MCF 10A (cell line): Measurements from ENCODE around the gene RAB3B. TPM values are rescaled to one million over a fixed set of nuclear protein-coding genes. Genes with fewer than 3 reads are reported as not detected.
A peak's percentile ranks its signal among the peaks of the same experiment; 100 is the strongest.

Experiments used
- BruUV-seq: library from RNA; stranded (reverse); fragments of 400-500 nt; replicated peaks from 2 replicates; lab custom pipeline; 2021; lab: Mats Ljungman, UMichigan
- CTCF ChIA-PET: fragments of 300-600 bp; sonication (Branson Sonifier 250); formaldehyde crosslinking; extraction: SDS; loops from one replicate; lab custom pipeline; 2021; ENCODE audit warnings: antibody characterized with exemption, inconsistent platforms; lab: Yijun Ruan, JAX
- POLR2A ChIA-PET: fragments of 300-600, 350-650 bp; sonication (Branson Sonifier 250); formaldehyde crosslinking; extraction: SDS; loops from one replicate; lab custom pipeline; 2020; ENCODE audit warnings: antibody characterized with exemption, inconsistent platforms; lab: Yijun Ruan, JAX
- DNase-seq: peaks from one replicate; pipeline ENCODE4 v3.0.0-alpha.2; 2018; ENCODE audit not compliant: unreplicated experiment
- H3K27ac Mint-ChIP-seq: one replicate; pipeline ENCODE4 v1.8.0; 2022; ENCODE audit warnings: mild to moderate bottlenecking, low read depth, mixed read lengths; ENCODE audit not compliant: unreplicated experiment
- H3K27me3 Mint-ChIP-seq: one replicate; pipeline ENCODE4 v1.8.0; 2022; ENCODE audit warnings: mixed read lengths; ENCODE audit not compliant: insufficient read depth, unreplicated experiment
- H3K36me3 Mint-ChIP-seq: one replicate; pipeline ENCODE4 v1.8.0; 2022; ENCODE audit warnings: mild to moderate bottlenecking, moderate library complexity, mixed read lengths; ENCODE audit not compliant: insufficient read depth, unreplicated experiment
- H3K4me1 Mint-ChIP-seq: one replicate; pipeline ENCODE4 v1.8.0; 2022; ENCODE audit warnings: mixed read lengths; ENCODE audit not compliant: insufficient read depth, unreplicated experiment
- H3K4me3 Mint-ChIP-seq: one replicate; pipeline ENCODE4 v1.8.0; 2022; ENCODE audit warnings: mild to moderate bottlenecking, moderate library complexity, mixed read lengths; ENCODE audit not compliant: unreplicated experiment
- H3K9me3 Mint-ChIP-seq: one replicate; pipeline ENCODE4 v1.8.0; 2022; ENCODE audit warnings: mixed read lengths; ENCODE audit not compliant: unreplicated experiment
- intact Hi-C: fragments of 100-400 bp; cut with micrococcal nuclease; formaldehyde crosslinking; loops from 2 replicates; pipeline ENCODE4 v1.14.1; 2022
- total RNA-seq: library from RNA; stranded (reverse); gene quantifications from 2 replicates; pipeline ENCODE4 v1.2.3, GENCODE V29; 2022
- TF ChIP-seq, protein P1 (sequence below): fragments of 200-600 bp; IDR thresholded peaks from one replicate; pipeline ENCODE4 v1.8.0; 2022; ENCODE audit warnings: antibody characterized with exemption, mild to moderate bottlenecking; ENCODE audit not compliant: unreplicated experiment

The RAB3B gene
- total RNA-seq, 1 experiment from 2014 or later: 0.05 TPM

DNA sequence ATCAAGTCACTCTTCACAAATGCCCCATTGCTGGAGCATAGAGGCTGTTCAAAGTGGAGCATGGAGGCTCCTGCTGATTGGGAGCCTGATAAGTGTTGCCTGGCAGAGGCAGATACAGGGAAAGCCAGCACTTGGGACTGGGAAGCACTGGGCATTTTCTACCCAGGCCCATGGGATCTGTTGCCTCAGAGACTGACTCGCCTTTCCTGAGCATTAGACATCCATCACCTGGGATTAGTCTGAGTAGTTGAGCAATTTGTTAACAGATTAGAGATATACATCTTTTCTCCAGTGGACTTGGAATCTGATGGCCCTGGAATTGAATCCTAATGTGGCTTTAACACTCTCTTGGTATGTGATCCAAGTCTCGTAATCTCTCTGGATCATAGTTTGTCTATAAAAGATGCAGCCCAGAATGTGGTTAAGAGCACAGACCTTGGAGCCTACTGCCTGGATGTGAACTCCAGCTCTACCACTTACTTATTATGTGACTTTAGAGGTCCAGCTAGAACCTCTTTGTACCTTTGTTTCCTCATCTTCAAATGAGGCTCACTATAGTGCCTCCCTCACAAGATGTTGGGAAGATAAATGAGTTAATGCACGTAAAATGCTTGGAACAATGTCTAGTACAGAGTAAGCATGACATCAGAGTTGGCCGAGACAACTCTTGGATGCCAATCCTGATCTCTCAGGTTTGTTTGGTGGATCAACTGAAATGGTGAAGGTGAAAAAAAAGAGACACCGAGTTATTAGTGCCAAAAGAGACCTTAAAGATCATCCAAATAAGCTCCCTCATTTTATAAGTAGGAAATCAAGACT, 73.7 kb downstream of the RAB3B start:
- BruUV-seq: no TSS peak
- intact Hi-C loops: no loop called here
- Mint-ChIP-seq H3K4me3 (no peak overlapping the region), H3K27ac (no peak overlapping the region), H3K36me3 (no peaks in the 10 kb centered on the region), H3K27me3 (no peaks in the 10 kb centered on the region), H3K9me3 (no peaks in the 10 kb centered on the region), H3K4me1 (no peaks in the 10 kb centered on the region)
- CTCF ChIA-PET: interaction anchor here (0.9 to 1.0 kb wide), 2 partner anchors 19 to 83 kb away, joined by 3 to 5 read pairs; no protein-coding TSS in a partner anchor
- peak; percentile 34 for DNase-seq
- POLR2A ChIA-PET: no interaction called here
- TF ChIP-seq, protein P1, sequence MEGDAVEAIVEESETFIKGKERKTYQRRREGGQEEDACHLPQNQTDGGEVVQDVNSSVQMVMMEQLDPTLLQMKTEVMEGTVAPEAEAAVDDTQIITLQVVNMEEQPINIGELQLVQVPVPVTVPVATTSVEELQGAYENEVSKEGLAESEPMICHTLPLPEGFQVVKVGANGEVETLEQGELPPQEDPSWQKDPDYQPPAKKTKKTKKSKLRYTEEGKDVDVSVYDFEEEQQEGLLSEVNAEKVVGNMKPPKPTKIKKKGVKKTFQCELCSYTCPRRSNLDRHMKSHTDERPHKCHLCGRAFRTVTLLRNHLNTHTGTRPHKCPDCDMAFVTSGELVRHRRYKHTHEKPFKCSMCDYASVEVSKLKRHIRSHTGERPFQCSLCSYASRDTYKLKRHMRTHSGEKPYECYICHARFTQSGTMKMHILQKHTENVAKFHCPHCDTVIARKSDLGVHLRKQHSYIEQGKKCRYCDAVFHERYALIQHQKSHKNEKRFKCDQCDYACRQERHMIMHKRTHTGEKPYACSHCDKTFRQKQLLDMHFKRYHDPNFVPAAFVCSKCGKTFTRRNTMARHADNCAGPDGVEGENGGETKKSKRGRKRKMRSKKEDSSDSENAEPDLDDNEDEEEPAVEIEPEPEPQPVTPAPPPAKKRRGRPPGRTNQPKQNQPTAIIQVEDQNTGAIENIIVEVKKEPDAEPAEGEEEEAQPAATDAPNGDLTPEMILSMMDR: no peak

DNA sequence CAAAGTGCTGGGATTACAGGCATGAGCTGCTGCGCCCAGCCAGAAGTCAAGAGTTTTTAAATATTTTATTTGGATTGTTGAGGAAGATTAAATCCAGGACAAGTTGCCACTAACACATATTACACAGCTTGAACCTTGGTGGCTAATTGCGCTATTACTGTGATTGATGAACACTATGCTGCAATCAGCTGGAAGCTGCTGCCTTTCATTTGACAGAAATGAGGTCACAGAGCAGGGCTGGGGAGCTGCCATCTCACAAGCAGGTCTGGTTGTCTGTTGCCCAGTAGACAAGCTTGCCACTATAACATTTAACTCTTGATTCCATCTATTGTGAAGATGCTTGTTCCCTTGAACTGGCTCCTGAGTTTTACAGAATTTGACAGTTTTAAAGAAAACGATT, 74.5 kb downstream of the RAB3B start:
- no peaks in the 10 kb centered on the region for H3K4me1 Mint-ChIP-seq
- no peak overlapping the region for H3K4me3 Mint-ChIP-seq
- TF ChIP-seq, protein P1: no peak
- CTCF ChIA-PET: interaction anchor here (0.7 to 0.8 kb wide), 2 partner anchors 9 to 19 kb away, joined by 3 to 4 read pairs; no protein-coding TSS in a partner anchor
- DNase-seq: no peak
- intact Hi-C loops: no loop called here
- no peaks in the 10 kb centered on the region for H3K36me3 Mint-ChIP-seq
- H3K9me3 Mint-ChIP-seq: no peaks in the 10 kb centered on the region
- H3K27ac Mint-ChIP-seq: no peak overlapping the region
- POLR2A ChIA-PET: no interaction called here
- H3K27me3 Mint-ChIP-seq: no peaks in the 10 kb centered on the region
- BruUV-seq: no TSS peak

DNA sequence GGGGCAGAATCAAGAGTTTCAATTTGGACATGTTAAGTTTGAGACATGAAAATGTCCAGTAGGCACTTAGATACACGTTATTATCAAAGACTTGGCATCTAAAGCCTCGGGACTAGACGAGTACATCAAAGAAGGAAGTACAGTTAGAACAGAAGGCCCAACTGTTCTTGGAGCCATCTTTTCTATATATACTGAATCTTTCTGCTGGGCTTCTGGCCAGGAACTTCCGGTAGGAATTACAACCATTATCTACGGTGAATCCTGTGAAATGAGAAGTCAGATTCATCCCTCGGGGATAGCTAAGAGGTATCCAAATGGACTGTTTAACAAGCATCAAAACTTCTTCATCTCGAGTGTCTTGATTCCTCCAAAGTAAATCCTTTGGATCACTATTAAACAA, 77.6 kb downstream of the RAB3B start:
- no peak overlapping the region for H3K4me3 Mint-ChIP-seq
- ChIA-PET CTCF (interaction anchor here (1.4 kb wide), 1 partner anchor 16 kb away, joined by 5 read pairs; no protein-coding TSS in a partner anchor), POLR2A (interaction anchor here (0.7 kb wide), 1 partner anchor 197 kb away, joined by 3 read pairs; no protein-coding TSS in a partner anchor)
- H3K27ac Mint-ChIP-seq: no peak overlapping the region
- no peaks in the 10 kb centered on the region for H3K9me3 Mint-ChIP-seq
- BruUV-seq: no TSS peak
- TF ChIP-seq, protein P1: no peak
- peaks cover 12% of the 10 kb centered on the region for H3K27me3 Mint-ChIP-seq
- no peak for DNase-seq
- no peaks in the 10 kb centered on the region for H3K36me3 Mint-ChIP-seq
- intact Hi-C loops: no loop called here
- no peaks in the 10 kb centered on the region for H3K4me1 Mint-ChIP-seq

DNA sequence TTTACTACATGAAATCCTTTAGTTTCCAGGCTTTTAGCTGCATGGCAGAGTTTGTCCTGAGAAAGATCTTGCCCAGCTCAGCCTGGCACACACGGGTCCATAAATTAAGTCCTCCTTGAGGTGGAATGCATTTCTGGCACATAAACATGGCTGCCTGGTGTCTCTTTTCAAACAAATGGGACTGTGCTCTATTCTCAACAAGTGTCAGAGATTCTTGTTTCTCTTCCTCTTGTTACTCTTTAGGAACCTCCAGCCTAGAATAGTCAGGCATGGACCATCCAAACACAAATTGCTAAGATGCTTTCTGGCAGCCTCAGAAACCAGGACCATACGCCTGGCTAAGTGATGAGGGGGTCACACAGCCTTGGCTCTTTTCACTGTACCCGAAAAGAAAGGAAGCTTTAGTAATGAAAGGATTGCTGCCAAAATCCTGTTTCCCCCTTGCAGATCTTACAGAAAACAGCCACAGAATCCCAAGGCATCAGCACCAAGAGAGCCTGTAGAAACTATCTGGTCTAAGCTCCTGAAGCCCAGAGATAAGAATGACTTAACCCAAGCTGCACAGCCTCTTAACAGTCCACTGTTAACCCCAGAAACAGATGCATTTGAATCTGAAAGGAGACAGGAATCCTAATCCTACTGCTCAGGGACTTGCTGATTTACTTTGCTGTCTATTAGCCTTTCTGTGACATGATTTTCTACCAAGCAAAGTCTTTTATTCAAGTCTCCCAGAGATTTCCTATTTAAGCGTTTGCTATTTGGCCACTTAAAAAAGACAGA, 80.1 kb downstream of the RAB3B start:
- Mint-ChIP-seq H3K9me3 (no peaks in the 10 kb centered on the region), H3K36me3 (no peaks in the 10 kb centered on the region), H3K27ac (no peak overlapping the region), H3K4me3 (no peak overlapping the region), H3K27me3 (peaks cover 12% of the 10 kb centered on the region), H3K4me1 (peaks cover 8% of the 10 kb centered on the region)
- TF ChIP-seq, protein P1: no peak
- ChIA-PET CTCF (interaction anchor here (1.1 kb wide), 1 partner anchor 12 kb away, joined by 3 read pairs; no protein-coding TSS in a partner anchor), POLR2A (no interaction called here)
- no peak for DNase-seq
- intact Hi-C loops: no loop called here
- BruUV-seq: no TSS peak
